ENCODE results near the gene CDKN1A.
"Not testable (repeated sequence)": the region's sequence is repeated elsewhere in the genome, so short reads cannot be mapped to it uniquely, and the experiment has no call there.

CDKN1A gene

DNA sequence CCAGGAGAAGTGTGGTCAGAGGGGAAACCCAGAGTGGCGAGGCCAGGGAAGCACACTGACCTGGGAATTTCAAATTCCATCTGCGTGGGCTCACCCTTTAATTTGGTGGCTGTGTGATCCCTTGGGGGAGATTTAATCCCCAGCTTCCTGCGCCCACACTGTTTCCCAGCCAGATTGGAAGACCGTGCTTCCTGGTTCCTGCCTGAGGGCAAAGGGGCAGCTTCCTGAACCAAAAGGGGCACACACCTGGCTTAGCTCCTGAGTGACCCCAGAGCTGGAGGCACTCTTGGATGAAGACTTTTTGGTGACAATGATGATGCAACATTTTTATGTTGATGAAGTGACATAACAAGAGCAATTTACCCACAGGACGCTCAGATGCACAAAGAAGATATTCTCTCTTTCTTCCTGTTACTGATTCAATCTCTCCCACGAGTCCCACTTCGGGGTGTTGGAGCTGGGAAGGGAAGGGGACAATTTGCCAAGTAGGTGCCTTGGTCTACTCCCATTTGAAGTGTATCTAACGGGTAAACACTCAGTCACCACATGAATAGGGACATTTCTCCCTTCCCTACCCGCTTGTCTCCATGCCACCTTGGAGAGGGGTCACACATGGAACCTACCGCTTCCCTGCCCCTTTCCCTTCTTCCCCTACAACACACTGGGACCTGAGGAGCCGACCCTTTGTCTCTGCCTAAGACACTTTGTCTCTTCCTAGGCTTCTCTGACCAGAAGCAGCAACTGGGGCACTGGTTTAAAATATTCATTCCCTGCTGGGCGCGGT is 28.6 kb upstream of the CDKN1A start:
- Mint-ChIP-seq H3K27ac (peak overlapping the region in 1 of 2 donors; percentile 75), H3K27me3 (peaks cover 10% of the 10 kb centered on the region), H3K9me3 (no peaks in the 10 kb centered on the region), H3K4me3 (no peak overlapping the region), H3K4me1 (peaks cover under 1% of the 10 kb centered on the region)
- ATAC-seq (no peak), DNase-seq (no peak)

DNA sequence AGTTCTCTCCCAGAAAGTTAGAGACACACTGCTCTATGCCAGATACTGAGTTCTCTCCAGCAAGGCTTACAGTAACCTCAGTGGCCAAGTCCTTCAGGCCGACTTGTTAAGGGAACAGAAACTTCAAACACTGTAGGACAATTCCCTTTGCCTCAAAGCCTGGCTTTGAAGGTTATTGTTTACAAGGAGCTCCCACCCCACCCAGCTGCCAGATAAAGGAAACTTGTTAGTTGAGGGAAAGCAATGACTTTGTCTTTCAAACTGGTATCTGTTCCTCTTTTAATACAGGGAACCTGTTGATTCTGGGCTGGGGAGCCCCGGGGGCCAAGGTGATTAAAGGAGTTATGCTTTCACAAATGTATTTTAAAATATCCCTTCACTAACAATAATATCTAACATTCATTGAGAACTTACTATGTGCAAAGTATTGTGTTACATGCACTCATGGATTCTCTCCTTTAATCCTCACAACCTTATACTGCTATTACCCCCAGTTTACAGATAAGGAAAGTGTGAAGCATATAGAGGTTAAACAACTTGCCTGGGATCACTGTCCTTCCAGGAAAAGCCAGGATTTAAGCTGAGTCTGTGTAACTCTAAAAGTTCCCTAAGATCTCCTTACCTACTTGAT is 27.6 kb upstream of the CDKN1A start:
- H3K27me3 Mint-ChIP-seq = peaks cover 18% of the 10 kb centered on the region
- no peak for DNase-seq
- peaks cover 8% of the 10 kb centered on the region for H3K4me1 Mint-ChIP-seq
- no peak overlapping the region for H3K4me3 Mint-ChIP-seq
- H3K9me3 Mint-ChIP-seq = no peaks in the 10 kb centered on the region
- H3K27ac Mint-ChIP-seq = no peak overlapping the region
- no peak for ATAC-seq

DNA sequence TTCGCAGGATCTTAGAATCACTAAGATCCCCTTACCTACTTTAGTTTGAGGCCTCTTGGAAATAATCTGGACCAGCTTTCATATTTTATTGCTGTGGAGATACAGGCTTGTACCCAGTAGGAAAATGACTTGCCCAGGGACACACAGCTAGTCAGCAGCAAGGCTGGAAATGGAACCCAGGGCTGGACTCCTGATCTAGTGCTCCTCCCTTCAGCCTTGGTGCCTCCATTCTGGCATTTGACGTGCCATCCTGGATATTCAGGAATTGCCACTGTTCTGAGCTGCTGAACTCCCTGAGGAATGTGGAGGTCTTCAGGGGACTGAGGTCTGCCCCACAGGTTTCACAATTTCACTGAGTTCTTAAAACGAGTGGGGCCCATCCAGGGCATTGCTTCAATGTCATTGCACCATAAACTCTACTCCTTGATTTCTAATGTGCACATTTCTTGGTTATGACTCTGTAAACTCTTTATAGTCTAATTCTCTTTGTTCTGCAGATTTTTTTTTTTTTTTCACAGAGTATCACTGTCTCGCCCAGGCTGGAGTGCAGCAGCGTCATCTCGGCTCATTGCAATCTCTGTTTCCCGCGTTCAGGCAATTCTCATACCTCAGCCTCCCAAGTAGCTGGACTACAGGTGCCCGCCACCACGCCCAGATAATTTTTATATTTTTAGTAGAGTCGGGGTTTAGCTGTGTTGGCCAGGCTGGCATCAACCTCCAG is 26.7 kb upstream of the CDKN1A start:
- peaks cover 8% of the 10 kb centered on the region for H3K4me1 Mint-ChIP-seq
- H3K27ac Mint-ChIP-seq = no peak overlapping the region
- ATAC-seq (no peak), DNase-seq (no peak)
- H3K9me3 Mint-ChIP-seq = no peaks in the 10 kb centered on the region
- H3K4me3 Mint-ChIP-seq = no peak overlapping the region
- H3K27me3 Mint-ChIP-seq = peaks cover 23% of the 10 kb centered on the region

DNA sequence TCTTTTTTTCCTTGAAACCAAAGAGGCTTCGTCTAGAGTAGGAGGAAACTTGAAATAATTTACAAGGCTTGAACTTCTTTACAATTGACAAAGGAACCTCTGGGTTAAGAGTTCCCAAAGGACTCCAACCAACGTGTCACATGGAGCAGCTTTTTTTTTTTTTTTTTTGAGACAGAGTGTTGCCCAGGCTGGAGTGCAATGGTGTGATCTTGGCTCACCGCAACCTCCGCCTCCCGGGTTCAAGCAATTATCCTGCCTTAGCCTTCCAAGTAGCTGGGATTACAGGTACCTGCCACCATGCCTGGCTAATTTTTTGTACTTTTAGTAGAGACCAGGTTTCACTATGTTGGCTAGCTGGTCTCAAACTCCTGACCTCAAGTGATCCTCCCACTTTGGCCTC is 24.0 kb upstream of the CDKN1A start:
- not testable (repeated sequence) for H3K4me1 Mint-ChIP-seq, H3K27ac Mint-ChIP-seq, H3K9me3 Mint-ChIP-seq, DNase-seq, ATAC-seq, H3K4me3 Mint-ChIP-seq
- H3K27me3 Mint-ChIP-seq = peaks cover 38% of the 10 kb centered on the region

DNA sequence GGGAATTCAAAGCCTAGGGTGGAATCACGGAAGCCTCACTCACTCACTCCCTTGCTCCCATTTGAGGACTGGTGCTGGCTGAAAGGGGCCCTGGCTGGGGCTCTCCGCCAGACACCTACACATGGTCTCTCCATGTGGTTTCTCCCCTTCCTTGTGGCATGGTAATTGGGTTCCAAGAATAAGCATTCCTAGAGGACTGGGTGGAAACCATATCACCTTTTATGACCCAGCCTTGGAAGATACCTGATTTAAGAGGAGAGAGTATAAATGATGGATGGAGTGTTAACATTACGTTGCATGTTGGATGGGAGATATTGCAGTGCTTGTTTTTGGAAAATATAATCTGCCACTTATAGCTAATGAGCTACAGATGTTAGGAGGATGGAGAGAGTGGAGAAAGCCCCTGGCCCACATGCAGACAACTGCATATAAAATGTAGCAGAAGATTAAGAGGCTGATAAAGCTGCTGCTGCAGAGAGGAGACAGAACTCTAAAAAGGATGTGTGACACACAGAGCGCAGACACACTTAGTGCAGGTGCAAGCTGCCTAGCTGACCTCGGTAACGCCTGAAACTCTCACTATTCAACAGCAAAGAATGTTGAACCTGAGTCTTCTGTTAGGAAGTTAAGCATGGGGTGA is 23.3 kb upstream of the CDKN1A start:
- H3K27me3 Mint-ChIP-seq = peaks cover 38% of the 10 kb centered on the region
- ATAC-seq (no peak), DNase-seq (no peak)

DNA sequence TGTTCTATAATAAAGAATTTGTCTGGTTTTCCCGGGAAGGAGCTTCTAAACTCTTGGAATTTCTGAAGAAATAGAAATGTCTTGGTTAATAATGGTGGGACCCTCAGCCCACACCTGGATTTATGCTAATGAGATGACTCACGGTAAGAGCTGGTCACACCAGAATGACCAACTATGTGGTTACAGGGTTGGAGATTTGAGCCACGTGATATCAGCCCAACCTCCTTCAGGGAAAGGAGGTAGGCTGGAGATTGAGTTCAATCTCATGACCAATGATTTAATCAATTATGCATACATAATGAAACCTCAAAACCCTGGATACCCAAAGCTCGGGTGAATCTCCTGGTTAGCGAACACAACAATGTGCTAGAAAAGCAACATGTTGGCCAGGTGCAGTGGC is 22.1 kb upstream of the CDKN1A start:
- peaks cover 38% of the 10 kb centered on the region for H3K27me3 Mint-ChIP-seq
- no peak overlapping the region for H3K27ac Mint-ChIP-seq
- H3K9me3 Mint-ChIP-seq = no peaks in the 10 kb centered on the region

More for the DNA sequence above, 23.3 kb upstream of the CDKN1A start:
- Mint-ChIP-seq H3K9me3 (no peaks in the 10 kb centered on the region), H3K27ac (no peak overlapping the region), H3K4me1 (peaks cover 8% of the 10 kb centered on the region), H3K4me3 (no peak overlapping the region)

DNA sequence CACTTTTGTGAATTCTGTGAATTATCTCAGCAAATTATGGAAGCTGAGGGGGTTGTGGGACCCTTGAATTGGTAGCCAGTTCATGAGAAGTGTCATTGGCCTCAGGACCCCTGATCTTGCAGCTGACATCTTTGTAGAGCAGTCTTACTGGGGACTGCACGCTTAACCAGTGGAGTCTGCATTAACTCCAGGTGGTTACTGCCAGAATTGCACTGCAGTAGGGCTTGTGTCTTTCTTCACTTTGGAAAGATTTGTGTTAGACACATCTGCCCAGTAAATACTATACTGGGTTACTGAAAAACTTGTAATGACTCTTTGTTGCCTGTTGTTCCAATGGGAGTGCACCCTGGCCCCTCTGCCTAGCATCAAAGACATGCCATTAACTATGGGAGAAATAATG is 21.2 kb upstream of the CDKN1A start:
- no peaks in the 10 kb centered on the region for H3K9me3 Mint-ChIP-seq
- H3K4me1 Mint-ChIP-seq = peaks cover 8% of the 10 kb centered on the region
- H3K4me3 Mint-ChIP-seq = no peak overlapping the region
- H3K27me3 Mint-ChIP-seq = peaks cover 31% of the 10 kb centered on the region
- ATAC-seq = no peak
- no peak overlapping the region for H3K27ac Mint-ChIP-seq
- DNase-seq = no peak

More for the DNA sequence above, 22.1 kb upstream of the CDKN1A start:
- H3K4me1 Mint-ChIP-seq = peaks cover 8% of the 10 kb centered on the region
- DNase-seq = no peak
- no peak for ATAC-seq
- H3K4me3 Mint-ChIP-seq = no peak overlapping the region

DNA sequence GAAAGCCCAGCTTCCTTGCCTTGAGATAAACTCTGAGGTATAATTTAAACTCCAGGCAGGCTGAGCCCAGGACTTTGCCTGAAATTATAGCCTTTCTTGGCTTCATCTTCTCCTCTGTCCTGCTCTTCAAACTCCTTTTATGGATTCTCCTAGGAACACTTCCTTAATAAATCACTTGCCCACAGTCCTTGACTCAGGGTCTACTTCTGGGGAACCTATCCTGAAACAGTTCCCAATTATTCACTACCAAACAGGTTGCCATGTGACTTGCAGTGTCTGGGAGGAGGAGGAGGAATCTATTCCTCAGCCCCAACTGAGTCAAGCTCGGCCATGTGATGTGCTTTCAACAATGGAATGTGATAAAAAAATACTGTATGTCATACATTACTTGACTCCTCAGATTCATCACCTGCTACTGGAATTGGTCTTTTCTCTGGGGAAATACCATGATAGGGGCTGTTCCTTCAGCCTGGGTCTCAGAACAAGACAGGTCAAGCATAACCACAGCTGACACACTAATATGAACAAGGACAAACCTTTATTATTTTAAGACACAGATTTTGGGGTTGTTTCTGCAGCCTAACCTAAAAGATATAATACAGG is 20.5 kb upstream of the CDKN1A start:
- ATAC-seq = no peak
- Mint-ChIP-seq H3K27ac (no peak overlapping the region), H3K9me3 (no peaks in the 10 kb centered on the region), H3K27me3 (peaks cover 33% of the 10 kb centered on the region), H3K4me1 (peaks cover 8% of the 10 kb centered on the region), H3K4me3 (no peak overlapping the region)
- DNase-seq = no peak

DNA sequence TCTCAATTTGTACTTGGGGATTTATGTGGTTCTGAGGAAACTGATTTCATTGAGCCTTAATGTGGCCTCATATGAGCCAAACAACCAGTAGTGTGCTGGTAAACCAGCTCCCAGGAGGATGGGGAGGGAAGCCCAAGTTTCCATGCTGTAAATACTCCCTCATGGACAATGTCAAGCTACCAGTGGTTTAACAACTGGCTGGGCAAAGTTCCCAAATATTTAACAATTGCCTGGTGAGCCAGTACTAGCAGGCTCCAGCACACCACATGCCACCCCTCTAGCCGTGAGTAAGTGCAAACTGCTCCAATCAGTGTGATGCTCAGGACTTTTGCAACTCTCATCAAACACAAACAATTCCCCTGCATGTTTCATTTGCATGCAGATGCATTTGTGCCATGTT is 19.2 kb upstream of the CDKN1A start:
- DNase-seq (no peak), ATAC-seq (no peak)
- H3K27me3 Mint-ChIP-seq = peaks cover 38% of the 10 kb centered on the region
- H3K27ac Mint-ChIP-seq = no peak overlapping the region
- no peaks in the 10 kb centered on the region for H3K9me3 Mint-ChIP-seq
- no peak overlapping the region for H3K4me3 Mint-ChIP-seq
- peaks cover 8% of the 10 kb centered on the region for H3K4me1 Mint-ChIP-seq

DNA sequence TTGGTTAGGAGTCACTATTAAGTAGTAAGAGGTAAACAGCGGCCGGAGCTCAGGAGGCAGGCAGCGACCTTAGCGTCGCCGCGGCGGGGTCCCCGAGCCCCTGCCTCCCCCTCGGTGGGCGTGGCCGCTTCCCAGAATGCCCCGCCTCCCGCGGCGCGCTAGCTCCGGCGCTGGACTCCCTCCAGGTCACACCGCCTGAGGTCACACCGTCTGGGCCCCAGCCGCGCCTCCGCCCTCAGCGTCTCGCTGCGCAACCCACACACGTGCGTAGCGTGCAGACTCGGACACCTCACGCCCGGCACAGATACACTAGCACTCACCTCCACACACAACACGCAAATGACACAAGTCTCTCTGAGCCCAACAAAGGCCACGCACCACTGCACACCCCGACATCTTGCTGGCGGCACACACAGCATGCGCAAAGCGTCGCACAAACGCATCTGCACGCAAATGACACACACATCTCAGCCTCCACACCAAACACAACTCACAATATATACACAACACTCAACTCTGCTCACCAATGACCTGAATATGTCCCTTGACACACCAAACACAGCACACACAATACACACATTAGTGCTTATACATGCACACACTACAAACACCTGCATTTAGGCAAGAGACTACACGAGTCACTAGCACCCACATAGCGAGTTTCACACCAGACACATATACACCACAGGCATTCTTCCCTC is 17.6 kb upstream of the CDKN1A start:
- H3K27ac Mint-ChIP-seq = no peak overlapping the region
- ATAC-seq (no peak), DNase-seq (no peak)
- H3K4me3 Mint-ChIP-seq = no peak overlapping the region
- peaks cover 29% of the 10 kb centered on the region for H3K27me3 Mint-ChIP-seq
- H3K9me3 Mint-ChIP-seq = no peaks in the 10 kb centered on the region
- H3K4me1 Mint-ChIP-seq = no peaks in the 10 kb centered on the region

DNA sequence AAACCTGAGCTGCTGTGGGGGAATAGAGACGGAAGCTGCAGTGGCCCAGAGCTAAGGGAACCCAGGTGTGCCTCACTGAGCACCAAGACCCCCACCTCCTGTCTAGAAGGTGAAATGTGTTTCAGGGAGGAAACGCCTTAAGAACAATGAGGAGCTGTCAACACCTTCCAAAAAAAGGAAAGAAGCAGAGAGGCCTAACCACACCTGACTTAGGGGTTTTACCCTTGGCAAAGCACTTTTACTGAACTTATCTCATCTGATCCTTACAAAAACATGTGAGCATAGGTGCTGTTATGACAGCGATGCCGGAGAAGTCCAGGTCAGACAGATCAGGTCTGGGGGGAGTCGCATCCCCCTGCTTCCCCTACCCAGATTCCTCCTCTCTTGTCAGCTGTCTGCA is 16.1 kb upstream of the CDKN1A start:
- H3K4me3 Mint-ChIP-seq = peak overlapping the region in 1 of 2 donors; percentile 32
- DNase-seq = no peak

DNA sequence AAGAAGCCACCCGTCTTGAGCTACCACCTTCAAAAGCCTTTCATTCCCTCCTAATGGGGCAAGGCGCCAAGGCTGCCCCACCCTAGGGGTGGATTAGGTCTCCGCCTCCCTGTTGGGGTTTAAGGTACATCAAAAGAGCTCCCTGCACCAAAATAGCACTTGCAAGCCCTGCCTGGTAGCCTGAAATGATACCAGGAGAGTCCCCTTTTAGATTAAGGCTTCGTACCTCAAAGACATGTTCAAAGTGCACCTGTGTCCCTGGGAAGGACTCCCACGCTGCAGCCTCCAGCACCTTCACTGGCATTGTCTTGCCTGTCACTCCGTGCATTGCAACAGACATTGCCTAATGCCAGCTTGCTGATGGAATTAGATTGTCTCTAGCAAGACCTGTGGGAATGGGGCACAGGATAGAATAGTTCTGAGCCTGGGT is 15.7 kb upstream of the CDKN1A start:
- ATAC-seq (peak; percentile 43), DNase-seq (no peak)
- Mint-ChIP-seq H3K4me1 (no peaks in the 10 kb centered on the region), H3K9me3 (no peaks in the 10 kb centered on the region), H3K4me3 (peak overlapping the region in 1 of 2 donors; percentile 32), H3K27me3 (peaks cover 13% of the 10 kb centered on the region), H3K27ac (no peak overlapping the region)

More for the DNA sequence above, 16.1 kb upstream of the CDKN1A start:
- peak; percentile 18 for ATAC-seq
- peaks cover 18% of the 10 kb centered on the region for H3K27me3 Mint-ChIP-seq
- no peaks in the 10 kb centered on the region for H3K4me1 Mint-ChIP-seq
- no peaks in the 10 kb centered on the region for H3K9me3 Mint-ChIP-seq
- H3K27ac Mint-ChIP-seq = no peak overlapping the region

DNA sequence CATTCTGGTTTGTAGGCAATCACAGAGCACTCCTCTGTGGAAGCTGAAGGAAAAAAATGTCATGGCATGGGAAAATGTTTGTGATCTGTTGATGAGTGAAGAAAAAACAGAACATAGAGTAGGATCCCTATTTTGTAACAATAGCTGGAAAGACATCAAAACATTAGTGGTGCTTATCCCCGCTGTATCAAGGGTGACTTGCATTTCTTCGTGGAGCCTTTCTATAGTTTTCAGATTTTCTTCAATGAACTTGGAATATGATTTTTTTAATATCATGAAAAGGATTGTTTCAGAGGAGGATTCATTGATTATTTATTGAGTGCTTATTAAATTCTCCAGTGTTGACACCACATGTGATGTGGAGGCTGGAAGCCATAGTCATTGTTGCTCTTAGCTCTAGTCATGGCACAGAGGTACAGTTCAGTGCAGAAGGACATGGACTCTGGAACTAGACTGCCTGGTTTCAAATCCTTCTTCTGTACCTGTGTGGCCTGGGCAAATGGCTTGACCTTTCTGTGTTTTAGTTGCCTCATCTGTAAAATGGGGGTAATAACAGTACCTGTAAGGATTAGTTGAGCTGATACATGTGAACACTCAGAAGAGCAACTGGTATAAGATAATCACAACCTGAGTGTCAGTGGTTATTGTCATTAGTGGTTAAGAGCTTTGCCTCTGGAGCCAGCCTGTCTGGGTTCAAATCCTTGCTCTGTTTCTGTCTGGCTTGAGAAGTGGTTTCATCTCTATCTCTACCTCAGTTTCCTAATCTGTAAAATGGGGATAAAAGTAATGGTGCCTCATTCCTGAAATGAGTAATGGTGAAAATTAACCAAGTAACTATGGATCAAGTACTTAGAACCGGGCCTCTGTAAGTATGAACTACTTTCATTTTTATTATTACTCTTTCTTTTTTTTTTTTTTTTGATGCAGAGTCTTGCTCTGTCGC is 14.7 kb upstream of the CDKN1A start:
- peak overlapping the region in 1 of 2 donors; percentile 19 for H3K27ac Mint-ChIP-seq
- H3K4me1 Mint-ChIP-seq = no peaks in the 10 kb centered on the region

DNA sequence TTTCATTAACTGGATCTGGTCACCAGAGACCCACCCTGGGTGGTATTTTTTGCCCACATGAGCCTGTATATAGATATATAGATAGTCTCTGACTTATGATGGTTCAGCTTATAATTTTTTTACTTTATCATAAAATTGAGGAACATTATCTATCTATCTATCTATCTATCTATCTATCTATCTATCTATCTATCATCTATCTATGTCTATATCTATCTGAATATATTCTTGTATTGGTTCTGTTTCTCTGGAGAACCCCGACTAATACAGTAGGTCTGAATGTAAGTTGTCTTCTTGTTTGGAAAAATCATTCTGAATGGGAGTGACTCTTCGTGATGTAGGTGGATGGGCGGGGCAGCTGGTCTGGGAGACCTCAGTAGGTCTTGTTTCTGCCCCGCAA is 13.3 kb upstream of the CDKN1A start:
- no peak for DNase-seq
- Mint-ChIP-seq H3K4me3 (no peak overlapping the region), H3K27ac (no peak overlapping the region), H3K27me3 (peaks cover 9% of the 10 kb centered on the region), H3K9me3 (no peaks in the 10 kb centered on the region), H3K4me1 (no peaks in the 10 kb centered on the region)
- no peak for ATAC-seq

More for the DNA sequence above, 14.7 kb upstream of the CDKN1A start:
- Mint-ChIP-seq H3K4me3 (no peak overlapping the region), H3K9me3 (no peaks in the 10 kb centered on the region), H3K27me3 (peaks cover 9% of the 10 kb centered on the region)
- ATAC-seq (peak; percentile 35), DNase-seq (no peak)
